K562 (cell line): Measurements from ENCODE around the gene HSPE1. TPM values are rescaled to one million over a fixed set of nuclear protein-coding genes. Genes with fewer than 3 reads are reported as not detected.

ENCODE experiments used
- GATA2 ChIP-seq: sonication (generic); formaldehyde crosslinking; IDR thresholded peaks from 2 replicates; pipeline ENCODE4 v1.4.0; 2020; ENCODE audit warnings: mild to moderate bottlenecking, missing genetic modification reagents
- polyA plus RNA-seq, 8 experiments: library from polyadenylated mRNA; depleted of rRNA in 4 of 8; stranded (reverse) in 5 of 8; unstranded in 3 of 8; fragments of >200 nt; fragmentation: Nextera tagmentation in 2 of 8; fragmentation: Illumina TruSeq in 1 of 8; extraction: Ambion mirVana in 2 of 8; extraction: Trizol in 1 of 8; gene quantifications; 2 replicates each; pipeline versions ENCODE4 v1.2.1 to v1.2.3, GENCODE V29; 2011 to 2014; ENCODE audit warnings: inconsistent platforms in 1 of 8, missing spikeins in 1 of 8
- total RNA-seq, 7 experiments: library from RNA; depleted of rRNA in 6 of 7; stranded (reverse); fragments of >200 nt in 6 of 7; fragmentation: Illumina TruSeq in 2 of 7; extraction: Trizol in 2 of 7; gene quantifications; 2 replicates each; pipeline versions ENCODE4 v1.2.1 to v1.2.3, GENCODE V29; 2011 to 2021; ENCODE audit warnings: low replicate concordance in 1 of 7
- TF ChIP-seq, protein P1 (sequence below): fragments of 450-650 bp; IDR thresholded peaks from 2 replicates; pipeline ENCODE4 v1.6.1; 2016; ENCODE audit warnings: low read depth
- TF ChIP-seq, protein P2 (sequence below): sonication (generic); formaldehyde crosslinking; IDR thresholded peaks from 2 replicates; pipeline ENCODE4 v1.8.0; 2023; ENCODE audit warnings: mild to moderate bottlenecking, missing genetic modification reagents

The HSPE1 gene
- total and polyA plus RNA-seq, 9 of the 15 experiments (the other 6 are each of a cell fraction or from before 2014, with no cell fraction given): 223 to 1,007 (median 612) TPM

DNA sequence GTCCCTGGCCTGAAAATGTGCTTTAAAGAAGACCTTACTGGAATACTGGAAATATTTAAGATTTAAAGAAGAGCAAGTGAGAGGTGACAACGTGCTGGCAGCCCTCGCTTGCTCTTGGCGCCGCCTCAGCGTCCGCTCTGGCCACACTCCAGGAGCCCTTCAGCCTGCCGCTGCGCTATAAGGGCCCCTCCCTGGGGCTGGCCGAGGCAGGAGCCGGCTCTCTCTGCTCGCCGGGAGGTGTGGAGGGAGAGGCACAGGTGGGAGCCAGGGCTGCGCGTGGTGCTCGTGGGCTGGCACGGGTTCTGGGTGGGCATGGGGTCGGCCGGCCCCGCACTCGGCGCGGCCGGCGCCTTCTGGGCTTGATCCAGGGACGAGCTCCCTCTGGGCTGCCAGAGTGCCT is 49.7 kb upstream of the HSPE1 start (continued):
- TF ChIP-seq, protein P1, sequence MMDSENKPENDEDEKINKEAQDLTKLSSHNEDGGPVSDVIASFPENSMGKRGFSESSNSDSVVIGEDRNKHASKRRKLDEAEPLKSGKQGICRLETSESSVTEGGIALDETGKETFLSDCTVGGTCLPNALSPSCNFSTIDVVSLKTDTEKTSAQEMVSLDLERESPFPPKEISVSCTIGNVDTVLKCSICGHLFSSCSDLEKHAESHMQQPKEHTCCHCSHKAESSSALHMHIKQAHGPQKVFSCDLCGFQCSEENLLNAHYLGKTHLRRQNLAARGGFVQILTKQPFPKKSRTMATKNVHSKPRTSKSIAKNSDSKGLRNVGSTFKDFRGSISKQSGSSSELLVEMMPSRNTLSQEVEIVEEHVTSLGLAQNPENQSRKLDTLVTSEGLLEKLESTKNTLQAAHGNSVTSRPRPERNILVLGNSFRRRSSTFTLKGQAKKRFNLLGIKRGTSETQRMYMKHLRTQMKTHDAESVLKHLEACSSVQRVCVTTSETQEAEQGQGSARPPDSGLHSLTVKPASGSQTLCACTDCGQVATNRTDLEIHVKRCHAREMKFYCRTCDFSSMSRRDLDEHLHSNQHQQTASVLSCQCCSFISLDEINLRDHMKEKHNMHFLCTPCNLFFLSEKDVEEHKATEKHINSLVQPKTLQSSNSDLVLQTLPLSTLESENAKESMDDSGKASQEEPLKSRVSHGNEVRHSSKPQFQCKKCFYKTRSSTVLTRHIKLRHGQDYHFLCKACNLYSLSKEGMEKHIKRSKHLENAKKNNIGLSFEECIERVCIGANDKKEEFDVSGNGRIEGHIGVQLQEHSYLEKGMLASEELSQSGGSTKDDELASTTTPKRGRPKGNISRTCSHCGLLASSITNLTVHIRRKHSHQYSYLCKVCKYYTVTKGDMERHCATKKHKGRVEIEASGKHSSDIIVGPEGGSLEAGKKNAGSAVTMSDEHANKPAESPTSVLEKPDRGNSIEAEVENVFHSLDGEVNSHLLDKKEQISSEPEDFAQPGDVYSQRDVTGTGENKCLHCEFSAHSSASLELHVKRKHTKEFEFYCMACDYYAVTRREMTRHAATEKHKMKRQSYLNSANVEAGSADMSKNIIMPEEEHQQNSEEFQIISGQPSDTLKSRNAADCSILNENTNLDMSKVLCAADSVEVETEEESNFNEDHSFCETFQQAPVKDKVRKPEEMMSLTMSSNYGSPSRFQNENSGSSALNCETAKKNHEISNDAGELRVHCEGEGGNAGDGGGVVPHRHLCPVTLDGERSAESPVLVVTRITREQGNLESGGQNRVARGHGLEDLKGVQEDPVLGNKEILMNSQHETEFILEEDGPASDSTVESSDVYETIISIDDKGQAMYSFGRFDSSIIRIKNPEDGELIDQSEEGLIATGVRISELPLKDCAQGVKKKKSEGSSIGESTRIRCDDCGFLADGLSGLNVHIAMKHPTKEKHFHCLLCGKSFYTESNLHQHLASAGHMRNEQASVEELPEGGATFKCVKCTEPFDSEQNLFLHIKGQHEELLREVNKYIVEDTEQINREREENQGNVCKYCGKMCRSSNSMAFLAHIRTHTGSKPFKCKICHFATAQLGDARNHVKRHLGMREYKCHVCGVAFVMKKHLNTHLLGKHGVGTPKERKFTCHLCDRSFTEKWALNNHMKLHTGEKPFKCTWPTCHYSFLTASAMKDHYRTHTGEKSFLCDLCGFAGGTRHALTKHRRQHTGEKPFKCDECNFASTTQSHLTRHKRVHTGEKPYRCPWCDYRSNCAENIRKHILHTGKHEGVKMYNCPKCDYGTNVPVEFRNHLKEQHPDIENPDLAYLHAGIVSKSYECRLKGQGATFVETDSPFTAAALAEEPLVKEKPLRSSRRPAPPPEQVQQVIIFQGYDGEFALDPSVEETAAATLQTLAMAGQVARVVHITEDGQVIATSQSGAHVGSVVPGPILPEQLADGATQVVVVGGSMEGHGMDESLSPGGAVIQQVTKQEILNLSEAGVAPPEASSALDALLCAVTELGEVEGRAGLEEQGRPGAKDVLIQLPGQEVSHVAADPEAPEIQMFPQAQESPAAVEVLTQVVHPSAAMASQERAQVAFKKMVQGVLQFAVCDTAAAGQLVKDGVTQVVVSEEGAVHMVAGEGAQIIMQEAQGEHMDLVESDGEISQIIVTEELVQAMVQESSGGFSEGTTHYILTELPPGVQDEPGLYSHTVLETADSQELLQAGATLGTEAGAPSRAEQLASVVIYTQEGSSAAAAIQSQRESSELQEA: no peak
- TF ChIP-seq, protein P2, sequence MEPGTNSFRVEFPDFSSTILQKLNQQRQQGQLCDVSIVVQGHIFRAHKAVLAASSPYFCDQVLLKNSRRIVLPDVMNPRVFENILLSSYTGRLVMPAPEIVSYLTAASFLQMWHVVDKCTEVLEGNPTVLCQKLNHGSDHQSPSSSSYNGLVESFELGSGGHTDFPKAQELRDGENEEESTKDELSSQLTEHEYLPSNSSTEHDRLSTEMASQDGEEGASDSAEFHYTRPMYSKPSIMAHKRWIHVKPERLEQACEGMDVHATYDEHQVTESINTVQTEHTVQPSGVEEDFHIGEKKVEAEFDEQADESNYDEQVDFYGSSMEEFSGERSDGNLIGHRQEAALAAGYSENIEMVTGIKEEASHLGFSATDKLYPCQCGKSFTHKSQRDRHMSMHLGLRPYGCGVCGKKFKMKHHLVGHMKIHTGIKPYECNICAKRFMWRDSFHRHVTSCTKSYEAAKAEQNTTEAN: no peak
- no peak for TF ChIP-seq GATA2
